22Rv1 (cell line): ENCODE results near the gene ARID1B.

Experiments
- ZFX ChIP-seq: fragments of 450-650 bp; IDR thresholded peaks from 2 replicates; pipeline ENCODE4 v1.6.1; 2017; ENCODE audit warnings: antibody characterized with exemption, borderline replicate concordance
- TF ChIP-seq, protein P1 (sequence below): fragments of 450-650 bp; IDR thresholded peaks from 2 replicates; pipeline ENCODE4 v1.5.1; 2017; ENCODE audit warnings: mild to moderate bottlenecking

DNA sequence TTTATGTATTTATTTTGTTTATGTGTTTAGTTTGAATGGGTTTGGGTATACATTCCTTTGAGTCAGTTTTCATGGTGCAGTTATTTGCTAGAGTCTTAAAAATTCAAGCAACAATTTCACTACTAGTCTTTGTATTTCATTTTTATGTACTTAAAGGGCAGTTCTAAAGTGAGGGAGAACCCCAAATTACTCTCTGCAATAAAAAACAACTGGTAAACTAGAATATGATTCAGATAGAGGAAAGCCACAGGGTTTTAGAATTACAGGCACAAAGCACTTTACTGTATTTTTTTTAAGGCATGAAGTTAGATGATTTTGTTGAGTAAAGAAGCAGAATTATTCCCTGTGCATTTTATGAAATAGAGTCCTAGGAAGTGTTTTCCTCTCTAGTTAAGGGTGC, 183.3 kb downstream of the ARID1B start:
- TF ChIP-seq, protein P1, sequence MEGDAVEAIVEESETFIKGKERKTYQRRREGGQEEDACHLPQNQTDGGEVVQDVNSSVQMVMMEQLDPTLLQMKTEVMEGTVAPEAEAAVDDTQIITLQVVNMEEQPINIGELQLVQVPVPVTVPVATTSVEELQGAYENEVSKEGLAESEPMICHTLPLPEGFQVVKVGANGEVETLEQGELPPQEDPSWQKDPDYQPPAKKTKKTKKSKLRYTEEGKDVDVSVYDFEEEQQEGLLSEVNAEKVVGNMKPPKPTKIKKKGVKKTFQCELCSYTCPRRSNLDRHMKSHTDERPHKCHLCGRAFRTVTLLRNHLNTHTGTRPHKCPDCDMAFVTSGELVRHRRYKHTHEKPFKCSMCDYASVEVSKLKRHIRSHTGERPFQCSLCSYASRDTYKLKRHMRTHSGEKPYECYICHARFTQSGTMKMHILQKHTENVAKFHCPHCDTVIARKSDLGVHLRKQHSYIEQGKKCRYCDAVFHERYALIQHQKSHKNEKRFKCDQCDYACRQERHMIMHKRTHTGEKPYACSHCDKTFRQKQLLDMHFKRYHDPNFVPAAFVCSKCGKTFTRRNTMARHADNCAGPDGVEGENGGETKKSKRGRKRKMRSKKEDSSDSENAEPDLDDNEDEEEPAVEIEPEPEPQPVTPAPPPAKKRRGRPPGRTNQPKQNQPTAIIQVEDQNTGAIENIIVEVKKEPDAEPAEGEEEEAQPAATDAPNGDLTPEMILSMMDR = no peak
- TF ChIP-seq ZFX = no peak
